HG03442 (cell line): ENCODE results near the gene DLX5.
A peak's percentile ranks its signal among the peaks of the same experiment; 100 is the strongest.

Source experiments
- ATAC-seq: cut with Tn5 transposase; IDR thresholded peaks from one replicate; pipeline ENCODE4 v1.9.1; 2021; ENCODE audit warnings: mild to moderate bottlenecking, moderate library complexity; ENCODE audit not compliant: unreplicated experiment

The DLX5 gene

GRCh38 chr7:97006055-97006815 lies 18.4 kb downstream of the DLX5 start:
- peak; percentile 55 for ATAC-seq

DNA sequence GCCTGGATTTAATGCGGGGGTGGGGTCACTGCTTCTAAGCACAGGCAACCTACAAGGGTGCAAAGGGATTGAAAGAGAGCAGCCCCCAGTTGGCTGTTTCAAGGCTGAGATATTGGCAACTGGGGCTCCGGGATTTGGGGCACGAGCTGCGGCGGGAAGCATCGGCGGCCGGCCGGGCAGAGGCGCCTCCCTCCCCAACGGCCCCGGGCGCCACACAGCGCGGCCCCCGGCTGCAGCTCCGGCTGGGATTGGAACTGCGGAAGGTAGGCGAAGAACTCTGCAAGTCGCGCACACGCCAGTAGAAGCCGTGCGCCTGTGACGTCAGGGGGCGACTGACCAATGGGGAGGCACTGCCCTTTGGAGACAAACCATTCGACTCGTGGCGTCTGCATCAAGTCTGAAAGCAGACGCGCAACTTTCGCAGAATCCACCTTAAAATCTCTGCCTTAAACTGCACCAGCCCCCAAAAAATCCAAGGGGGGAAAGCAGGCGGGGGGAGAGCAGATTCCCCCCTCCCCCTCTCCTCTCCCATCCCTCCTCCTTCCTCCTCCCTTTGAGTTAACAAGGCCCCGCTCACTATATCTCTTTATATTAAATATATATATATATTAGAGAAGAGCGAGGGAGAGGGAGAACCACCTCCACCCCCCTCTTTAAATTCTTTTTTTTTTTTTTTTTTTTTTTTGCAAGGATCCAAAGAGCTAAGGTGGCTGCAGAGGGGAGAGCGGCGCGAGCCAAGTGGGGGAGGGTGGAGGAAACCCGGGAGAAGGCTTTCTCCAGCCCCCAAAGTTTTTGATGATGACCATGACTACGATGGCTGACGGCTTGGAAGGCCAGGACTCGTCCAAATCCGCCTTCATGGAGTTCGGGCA lies 19.2 kb downstream of the DLX5 start, which contains the start of gene DLX6:
Gene DLX6, plus strand, starts transcription at position 371 of the 872 bp plus-strand sequence. Its CDS starts 425 bp downstream, at position 796.
- no peak for ATAC-seq

DNA sequence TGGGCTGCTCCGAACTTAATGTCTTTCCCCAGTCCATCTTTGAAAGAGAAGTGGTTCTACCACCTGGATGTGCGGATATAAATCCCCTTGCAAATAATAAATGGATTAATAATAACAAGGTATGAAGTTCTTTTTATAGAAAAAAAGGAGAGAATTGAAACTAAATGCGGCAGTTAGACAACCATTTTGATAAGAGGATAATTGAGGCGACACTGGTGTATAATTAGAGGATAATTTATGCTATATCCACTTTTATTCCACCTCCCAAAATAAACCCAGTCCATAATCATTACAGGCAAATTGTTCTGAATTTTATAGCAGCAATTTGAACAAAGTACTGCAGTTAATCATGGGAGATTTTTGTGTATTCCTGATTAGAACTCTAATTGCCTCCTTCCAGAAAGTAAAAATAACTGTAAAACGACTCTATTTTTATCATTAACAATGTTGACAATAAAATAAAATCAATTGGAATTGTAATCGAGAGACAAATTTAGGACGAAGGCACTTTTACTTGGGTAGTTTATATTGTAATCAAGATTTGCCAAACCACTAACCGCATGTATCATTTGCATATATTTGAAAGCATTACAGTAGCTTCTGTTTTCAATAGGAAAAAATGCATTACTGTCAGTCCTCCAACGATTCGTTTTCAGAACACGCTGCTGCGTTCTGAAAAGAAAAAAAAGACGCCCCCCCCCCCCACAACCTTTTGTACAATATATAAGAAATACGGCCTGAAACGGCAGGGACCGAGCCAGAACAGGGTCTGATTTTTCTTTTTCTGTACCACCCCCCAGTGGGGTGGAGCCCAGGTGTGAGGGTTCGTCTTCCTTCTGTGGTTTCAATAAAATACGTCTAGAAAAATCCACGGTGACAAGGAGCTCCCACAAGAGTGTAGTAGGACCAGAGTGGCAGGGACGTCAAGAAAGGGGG lies 20.1 kb downstream of the DLX5 start:
- ATAC-seq: no peak

GRCh38 chr7:97003262-97004246 lies 21.1 kb downstream of the DLX5 start:
- no peak for ATAC-seq

- ATAC-seq: no peak
Measured at GRCh38 chr7:97002555-97003261, 21.9 kb downstream of the DLX5 start.

DNA sequence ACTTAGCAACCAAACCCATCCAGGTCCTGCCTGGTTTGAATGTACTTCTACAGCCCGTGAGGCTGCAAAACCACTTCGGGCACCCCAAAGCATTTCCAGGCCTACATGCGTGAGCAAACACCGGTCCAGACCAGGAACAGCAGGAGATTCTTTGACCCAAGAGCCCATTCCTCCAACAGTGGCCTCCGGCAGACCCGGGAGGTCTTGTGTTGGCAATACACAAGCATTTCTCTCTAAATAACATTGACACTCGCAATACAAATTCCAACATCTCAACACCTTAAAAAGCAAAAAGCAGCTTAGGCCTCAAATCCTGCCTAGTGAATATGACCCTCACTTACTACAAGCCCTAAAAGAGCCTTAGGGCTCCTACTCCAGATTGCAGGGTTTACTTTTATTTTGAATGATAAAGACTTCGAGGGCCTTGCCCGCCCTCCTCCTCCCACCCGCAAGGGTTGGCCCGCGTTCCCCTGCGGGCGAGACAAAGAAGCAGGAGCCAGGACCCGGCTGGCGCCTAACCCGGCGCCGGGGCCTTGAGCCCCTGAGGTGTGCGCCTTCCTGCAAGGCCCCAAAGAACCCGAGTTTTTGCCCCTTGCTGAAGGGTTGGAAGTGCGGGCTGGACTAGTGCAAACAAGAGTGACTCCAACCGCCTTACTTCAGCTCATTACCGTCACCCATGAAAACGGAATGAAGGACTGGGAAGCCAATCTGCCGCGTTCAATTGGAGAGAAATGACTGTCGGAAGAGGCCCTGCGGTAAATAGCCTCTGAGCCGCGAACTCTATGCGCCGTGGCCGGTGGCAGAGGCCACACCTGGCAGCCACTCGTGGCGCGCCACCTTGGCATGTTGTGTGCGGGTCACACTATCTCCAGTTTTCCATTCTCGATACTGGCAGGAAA lies 22.7 kb downstream of the DLX5 start:
- ATAC-seq: no peak

GRCh38 chr7:97001221-97001620 lies 23.4 kb downstream of the DLX5 start:
- no peak for ATAC-seq

DNA sequence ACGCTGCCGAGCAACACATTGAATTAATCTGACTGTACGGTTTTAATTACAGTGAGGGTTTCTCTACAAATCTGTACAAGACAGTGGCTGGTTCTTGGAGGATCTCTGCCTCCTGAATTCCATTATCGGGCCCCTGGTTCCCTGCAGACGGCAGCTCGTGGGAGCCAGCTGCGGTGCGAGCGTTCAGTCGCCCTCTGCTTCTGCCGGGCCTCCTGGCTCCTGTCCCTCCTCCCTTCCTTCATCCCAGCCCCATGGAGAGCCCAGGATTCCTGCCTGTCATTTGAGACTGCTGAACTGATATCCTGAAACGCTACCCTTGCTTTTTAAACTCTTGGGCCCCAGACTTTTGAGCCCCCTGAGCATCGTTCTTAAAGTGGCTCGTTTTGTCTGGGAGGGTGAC lies 25.9 kb downstream of the DLX5 start:
- no peak for ATAC-seq

- ATAC-seq: no peak
Measured at GRCh38 chr7:96998333-96998732, 26.3 kb downstream of the DLX5 start.

- no peak for ATAC-seq
Measured at GRCh38 chr7:96997512-96998032, 27.1 kb downstream of the DLX5 start.

DNA sequence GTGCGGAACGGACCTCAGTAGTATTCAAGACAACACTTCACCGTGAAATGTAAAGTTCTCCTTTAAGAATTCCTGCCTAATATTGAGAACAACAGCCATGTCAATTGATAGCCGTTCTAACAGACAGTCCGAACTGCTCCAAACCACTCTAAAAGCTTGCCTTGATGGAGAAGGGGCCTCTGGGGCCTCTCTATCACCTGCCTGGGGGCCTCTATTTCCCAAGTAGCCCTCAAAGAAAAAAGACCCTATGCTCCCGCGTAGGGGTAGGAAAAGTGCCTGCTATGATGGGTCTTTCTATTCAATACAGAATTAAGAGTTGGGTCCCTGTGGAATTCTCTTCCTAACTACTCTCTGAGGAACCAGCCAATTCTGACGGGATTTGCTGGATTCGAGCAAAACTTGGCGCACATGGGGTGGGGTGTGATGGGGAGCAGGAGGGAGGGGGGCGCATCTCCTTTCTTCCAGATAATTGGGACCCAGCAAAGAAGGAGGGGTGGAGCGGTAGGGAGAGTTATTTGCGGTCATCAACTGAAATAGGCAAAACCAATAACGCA lies 27.6 kb downstream of the DLX5 start:
- ATAC-seq: no peak

DNA sequence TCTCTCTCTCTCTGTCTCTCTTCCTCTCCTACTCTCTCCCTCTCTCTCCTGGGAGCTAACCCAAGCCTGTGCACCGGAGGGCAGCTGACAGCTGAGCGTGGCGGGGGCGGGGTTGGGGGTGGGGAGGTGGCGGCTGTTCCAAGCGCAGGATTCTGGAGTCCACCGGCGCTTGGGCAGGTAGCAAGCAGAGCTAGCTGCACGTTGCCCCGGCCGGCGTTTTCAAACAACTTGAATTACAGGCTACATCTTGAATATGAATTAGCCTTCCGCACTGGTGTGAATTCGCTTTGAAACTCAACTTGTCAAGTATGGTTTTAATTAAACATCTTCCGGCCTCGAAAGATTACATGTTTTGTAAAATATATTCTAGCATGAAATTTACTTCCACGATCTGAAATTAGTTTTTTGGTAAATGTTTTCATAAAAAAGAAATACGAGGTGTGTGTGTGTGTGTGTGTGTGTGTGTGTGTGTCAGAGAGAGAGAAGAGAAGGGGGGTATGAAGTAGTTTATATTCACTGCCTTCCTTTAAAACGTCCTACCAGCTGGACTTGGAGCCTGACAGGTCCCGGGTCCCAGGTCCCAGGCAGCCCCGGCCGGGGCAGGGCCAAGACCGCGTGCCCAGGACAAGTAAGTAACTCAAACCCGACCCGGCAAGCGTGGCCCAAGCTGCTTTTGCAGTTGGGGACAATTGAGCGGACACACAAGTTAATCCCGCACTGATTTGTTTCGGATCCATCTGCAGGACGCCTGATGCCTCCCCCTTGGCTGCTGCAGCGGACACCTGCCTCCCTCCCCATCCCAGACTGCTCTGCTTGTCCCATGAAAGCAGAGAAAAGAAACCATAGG lies 28.3 kb downstream of the DLX5 start:
- ATAC-seq: no peak

GRCh38 chr7:96995406-96996110 lies 29.1 kb downstream of the DLX5 start:
- no peak for ATAC-seq

GRCh38 chr7:96993980-96994379 lies 30.7 kb downstream of the DLX5 start:
- ATAC-seq: no peak

- ATAC-seq: no peak
Measured at GRCh38 chr7:96993094-96993865, 31.4 kb downstream of the DLX5 start.
